GM18499 (cell line): Measurements from ENCODE around the gene ZFP30.
"Not testable (repeated sequence)": the region's sequence is repeated elsewhere in the genome, so short reads cannot be mapped to it uniquely, and the experiment has no call there.

Experiments used
- ATAC-seq: cut with Tn5 transposase; IDR thresholded peaks from one replicate; pipeline ENCODE4 v1.9.1; 2021; ENCODE audit warnings: moderate number of reproducible peaks; ENCODE audit not compliant: insufficient read depth, unreplicated experiment

The ZFP30 gene

GRCh38 chr19:37655301-37655688 is at the start of gene ZFP30:
Gene ZFP30, minus strand, starts transcription at chr19:37655465. Its CDS starts 7,643 bp downstream, at chr19:37647822.
- ATAC-seq: no peak

GRCh38 chr19:37699057-37699456 is 43.8 kb upstream of the ZFP30 start:
- ATAC-seq: no peak

GRCh38 chr19:37698216-37698615 is 43.0 kb upstream of the ZFP30 start:
- ATAC-seq: no peak

GRCh38 chr19:37695144-37695899 is 40.1 kb upstream of the ZFP30 start:
- ATAC-seq: no peak

- no peak for ATAC-seq
Observed at GRCh38 chr19:37692956-37693620, 37.8 kb upstream of the ZFP30 start.

GRCh38 chr19:37691881-37692504 is 36.7 kb upstream of the ZFP30 start:
- ATAC-seq: no peak

GRCh38 chr19:37683520-37683919 is 28.3 kb upstream of the ZFP30 start:
- ATAC-seq: no peak

GRCh38 chr19:37669450-37669914 is 14.2 kb upstream of the ZFP30 start:
- no peak for ATAC-seq

GRCh38 chr19:37657157-37657556 is 1.9 kb upstream of the ZFP30 start:
- not testable (repeated sequence) for ATAC-seq

- no peak for ATAC-seq
Observed at GRCh38 chr19:37655689-37656371, 565 bp upstream of the ZFP30 start.

GRCh38 chr19:37654629-37655300 is 500 bp downstream of the ZFP30 start:
- no peak for ATAC-seq

- ATAC-seq: no peak
Observed at GRCh38 chr19:37654118-37654517, 1.1 kb downstream of the ZFP30 start.

- ATAC-seq: no peak
Observed at GRCh38 chr19:37635076-37636056, 19.9 kb downstream of the ZFP30 start.

GRCh38 chr19:37594982-37595382 is 60.3 kb downstream of the ZFP30 start:
- no peak for ATAC-seq

- ATAC-seq: peak; percentile 83
Observed at GRCh38 chr19:37594304-37594981, 60.8 kb downstream of the ZFP30 start, which contains the start of the genes ZNF540 and ZNF571. Gene ZNF540, plus strand, starts transcription at chr19:37594876. Its CDS starts 3,572 bp downstream, at chr19:37598448. Gene ZNF571, minus strand, starts transcription at chr19:37594792. Its CDS starts 8,116 bp downstream, at chr19:37586676.

- ATAC-seq: peak; percentile 20
Observed at GRCh38 chr19:37593996-37594303, 61.3 kb downstream of the ZFP30 start.

- no peak for ATAC-seq
Observed at GRCh38 chr19:37583340-37583739, 71.9 kb downstream of the ZFP30 start.

GRCh38 chr19:37572203-37572602 is 83.1 kb downstream of the ZFP30 start:
- ATAC-seq: no peak

- ATAC-seq: no peak
Observed at GRCh38 chr19:37565370-37565669, 89.9 kb downstream of the ZFP30 start.
